Small intestine (tissue), 7 donors: Measurements from ENCODE around the gene ZNF117. TPM values are rescaled to one million over a fixed set of nuclear protein-coding genes. Genes with fewer than 3 reads are reported as not detected.
"Not testable (repeated sequence)": the region's sequence is repeated elsewhere in the genome, so short reads cannot be mapped to it uniquely, and the experiment has no call there.

Experiments
- DNase-seq, 2 donors: peaks; one replicate each; pipeline versions ENCODE4 v3.0.0 to v3.0.0-alpha.2; 2013
- FAIRE-seq: peaks from 2 replicates; lab custom pipeline; 2012; peaks lifted over from hg19 to GRCh38; lab: Jason Lieb, UNC
- H3K27ac ChIP-seq, 3 donors: one replicate each; pipeline ENCODE4 v1.5.1; 2013; ENCODE audit warnings: low read length in 2 of 3, mild to moderate bottlenecking in 2 of 3, control low read depth in 1 of 3, inconsistent platforms in 1 of 3, low read depth in 1 of 3, moderate library complexity in 1 of 3
- H3K27me3 ChIP-seq, 3 donors: one replicate each; pipeline ENCODE4 v1.6.1; 2013; ENCODE audit warnings: low read length in 3 of 3, inconsistent platforms in 1 of 3; ENCODE audit not compliant: control insufficient read depth in 3 of 3, insufficient read depth in 3 of 3
- H3K36me3 ChIP-seq, 3 donors: one replicate each; pipeline ENCODE4 v1.6.1; 2013; ENCODE audit warnings: low read length in 3 of 3, inconsistent platforms in 1 of 3, low read depth in 1 of 3, mild to moderate bottlenecking in 1 of 3, moderate library complexity in 1 of 3; ENCODE audit not compliant: control insufficient read depth in 3 of 3, insufficient read depth in 2 of 3
- H3K4me1 ChIP-seq, 3 donors: one replicate each; pipeline ENCODE4 v1.6.1; 2013; ENCODE audit warnings: low read length in 2 of 3, inconsistent platforms in 1 of 3, low read depth in 1 of 3, mild to moderate bottlenecking in 1 of 3, moderate library complexity in 1 of 3; ENCODE audit not compliant: control insufficient read depth in 3 of 3, insufficient read depth in 2 of 3
- H3K4me3 ChIP-seq, 3 donors: one replicate each; pipeline ENCODE4 v1.5.1; 2013; ENCODE audit warnings: low read length in 3 of 3, control low read depth in 1 of 3, inconsistent platforms in 1 of 3, low read depth in 1 of 3, mild to moderate bottlenecking in 1 of 3, moderate library complexity in 1 of 3
- H3K9me3 ChIP-seq, 2 donors: one replicate each; pipeline ENCODE4 v1.6.1; 2013; ENCODE audit warnings: low read depth in 1 of 2, low read length in 1 of 2; ENCODE audit not compliant: control insufficient read depth in 2 of 2, insufficient read depth in 1 of 2
- WGBS, 3 donors: extraction: QIAGEN DNeasy Blood & Tissue Kit; methylation state at CpG; one replicate each; pipeline ENCODE4 v1.1.7; 2013; 5-methylcytosine and 5-hydroxymethylcytosine counted together
- polyA plus RNA-seq, 4 donors: library from polyadenylated mRNA; stranded (reverse) in 3 of 4; unstranded in 1 of 4; fragments of 200-250 nt in 3 of 4; fragments of 120-200 nt in 1 of 4; gene quantifications; one replicate each; pipeline versions ENCODE4 v1.2.1 to v1.2.3, GENCODE V29; 2013
- donor health status: healthy with polysubstance abuse.
- donor health status: control.
- donor health status: control.
- donor health status: Bipolar disorder and iron deficiency.
- donor health status: healthy.

Gene ZNF117
- polyA plus RNA-seq, 4 donors, result 0.27 to 19.7 (median 1.3) TPM

DNA sequence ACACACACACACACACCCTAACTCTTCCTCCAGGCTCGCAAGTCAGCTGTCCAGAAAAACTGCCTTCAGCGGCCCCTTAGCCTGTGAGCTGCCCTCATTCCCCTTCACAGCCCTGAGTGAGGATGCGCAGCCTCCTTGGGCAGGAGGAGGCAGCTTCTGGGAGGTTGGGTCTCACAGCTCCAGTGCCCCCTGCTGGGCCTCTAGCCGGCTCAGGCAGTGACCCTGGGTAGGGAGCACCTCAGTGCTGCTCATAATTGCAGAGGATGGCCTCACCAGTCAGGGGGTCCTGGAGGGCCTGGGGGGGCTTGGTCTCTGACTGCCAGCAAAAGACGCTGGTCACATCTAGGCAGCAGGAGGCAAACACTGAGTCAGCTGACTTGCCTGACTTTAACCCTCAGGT, 44.1 kb downstream of the ZNF117 start:
- H3K27me3 ChIP-seq, result peaks cover 0 to 31% (median 15%) of the 10 kb centered on the region in 3 donors
- 31 to 38% (median 38%) methylated on average over 5 of the region's 5 CpGs for WGBS, 3 donors
- H3K4me3 ChIP-seq, result no peak overlapping the region
- H3K4me1 ChIP-seq, result peaks cover 0 to 2% (median 0%) of the 10 kb centered on the region in 3 donors
- H3K36me3 ChIP-seq, result no peaks in the 10 kb centered on the region
- no peak for FAIRE-seq
- no peak overlapping the region for H3K27ac ChIP-seq
- H3K9me3 ChIP-seq, result no peaks in the 10 kb centered on the region
- DNase-seq, result peak in 1 of 2 donors; percentile 14

DNA sequence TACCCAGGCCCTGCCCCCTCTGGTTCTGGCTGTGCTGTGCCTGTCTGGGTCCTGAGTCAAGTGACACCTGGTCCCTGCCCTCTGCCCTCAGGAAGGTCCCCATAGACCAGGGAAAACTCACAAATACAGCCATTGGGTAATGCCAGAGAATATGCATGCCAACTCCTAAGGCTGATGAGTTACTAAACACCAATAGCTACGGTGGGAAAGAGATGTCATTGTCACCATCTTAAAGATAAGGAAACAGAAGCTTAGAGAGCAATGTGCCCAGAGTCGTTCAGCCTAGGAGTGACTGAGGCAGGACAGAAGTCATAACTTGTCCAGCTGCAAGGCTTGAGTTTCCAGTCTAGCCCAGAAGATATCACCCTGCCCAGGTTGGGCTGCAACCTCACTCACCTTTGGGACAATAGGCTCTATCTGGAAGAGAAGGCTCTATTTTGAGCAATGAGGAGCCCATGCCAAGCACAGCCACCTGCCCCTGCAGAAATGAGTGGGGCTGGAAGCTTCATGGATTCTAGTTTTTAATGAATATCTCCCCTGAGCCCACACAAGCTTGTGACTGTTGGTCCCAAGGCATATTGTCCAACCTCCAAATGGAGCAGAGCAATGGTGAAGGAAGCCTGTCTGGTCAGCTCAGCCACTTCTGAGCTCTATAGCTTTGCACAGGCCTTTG, 45.2 kb downstream of the ZNF117 start:
- Histone ChIP-seq H3K9me3 (no peaks in the 10 kb centered on the region), H3K4me3 (no peak overlapping the region), H3K36me3 (no peaks in the 10 kb centered on the region), H3K4me1 (peaks cover 0 to 2% (median 0%) of the 10 kb centered on the region in 3 donors), H3K27ac (no peak overlapping the region), H3K27me3 (peaks cover 0 to 31% (median 15%) of the 10 kb centered on the region in 3 donors)
- DNase-seq (no peak), FAIRE-seq (no peak)
- WGBS, 3 donors, result 8 to 41% (median 31%) methylated on average over 2 of the region's 2 CpGs

DNA sequence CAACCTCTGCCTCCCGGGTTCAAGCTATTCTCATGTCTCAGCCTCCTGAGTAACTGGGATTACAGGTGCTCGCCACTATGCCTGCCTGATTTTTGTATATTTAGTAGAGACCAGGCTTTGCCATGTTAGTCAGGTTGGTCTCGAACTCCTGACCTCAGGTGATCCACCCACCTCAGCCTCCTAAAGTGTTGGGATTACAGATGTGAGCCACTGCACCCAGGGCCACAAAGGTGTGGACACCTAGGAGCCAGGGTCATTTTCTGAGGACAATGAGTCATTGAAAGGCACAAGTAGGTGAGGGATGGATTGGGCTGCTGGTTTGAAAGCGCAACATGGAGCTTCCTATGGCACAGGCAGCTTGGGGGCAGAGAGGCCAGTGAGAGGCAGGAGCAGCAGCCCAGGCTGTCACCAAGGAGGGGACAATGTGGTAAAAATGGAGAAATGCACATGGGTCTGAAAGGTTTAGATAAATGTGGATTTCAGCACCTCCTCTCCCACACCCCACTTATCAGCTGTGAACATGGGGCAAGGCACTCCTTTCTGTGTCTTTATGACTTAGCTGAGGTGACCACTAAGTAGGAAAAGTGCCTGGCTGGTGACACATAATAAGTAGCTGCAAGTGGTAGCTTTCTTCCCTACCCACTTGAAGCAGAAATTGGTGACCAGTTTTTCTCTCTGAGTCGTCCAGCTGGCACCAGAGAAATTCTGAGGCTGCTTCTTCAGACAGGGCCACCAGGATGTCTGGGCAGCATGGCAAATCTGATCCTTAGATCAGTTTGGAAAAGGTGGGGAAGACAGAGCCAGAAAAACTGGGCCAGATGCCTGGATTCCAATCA, 46.0 kb downstream of the ZNF117 start:
- not testable (repeated sequence) for DNase-seq, FAIRE-seq, H3K4me1 ChIP-seq, H3K4me3 ChIP-seq, H3K27ac ChIP-seq, H3K9me3 ChIP-seq, H3K36me3 ChIP-seq
- WGBS, 3 donors, result 65 to 86% (median 82%) methylated on average over 5 of the region's 5 CpGs
- H3K27me3 ChIP-seq, result peaks cover 0 to 31% (median 15%) of the 10 kb centered on the region in 3 donors

DNA sequence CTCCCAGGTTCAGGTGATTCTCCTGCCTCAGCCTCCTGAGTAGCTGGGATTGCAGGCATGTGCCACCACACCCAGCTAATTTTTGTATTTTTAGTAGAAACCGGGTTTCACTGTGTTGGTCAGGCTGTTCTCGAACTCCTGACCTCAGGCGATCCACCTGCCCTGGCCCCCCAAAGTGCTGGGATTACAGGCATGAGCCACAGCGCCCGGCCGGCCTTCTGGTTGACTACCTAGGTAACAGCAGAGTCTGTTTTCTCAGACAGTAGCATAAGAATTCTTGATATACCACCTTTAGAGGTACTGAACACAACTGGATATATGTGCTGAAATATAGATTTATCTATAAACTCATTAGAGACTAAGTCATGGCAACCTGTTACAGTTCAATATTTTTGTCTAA, 50.8 kb downstream of the ZNF117 start:
- not testable (repeated sequence) for H3K4me1 ChIP-seq, DNase-seq, H3K36me3 ChIP-seq, FAIRE-seq, H3K9me3 ChIP-seq, H3K27me3 ChIP-seq, H3K4me3 ChIP-seq, H3K27ac ChIP-seq
- 95 to 97% (median 96%) methylated on average over 6 of the region's 6 CpGs for WGBS, 3 donors

DNA sequence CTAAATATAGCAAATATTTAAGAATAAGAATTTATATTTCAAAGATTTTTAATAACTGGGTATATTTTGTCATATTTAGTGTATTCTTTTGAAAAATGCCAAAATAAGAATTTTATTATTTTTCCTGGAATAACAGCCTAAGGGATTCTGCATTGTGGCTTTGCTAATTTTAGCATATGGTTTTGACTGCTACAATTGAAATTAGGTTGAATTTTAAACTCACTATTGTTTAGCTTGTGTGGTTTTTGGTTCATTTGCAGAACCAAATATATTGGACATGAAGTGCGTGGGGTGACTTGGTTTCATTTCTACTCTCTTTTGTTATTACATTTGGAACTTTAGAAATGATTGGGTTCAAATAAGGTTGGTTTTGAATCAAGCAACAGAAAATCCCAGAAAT, 52.3 kb downstream of the ZNF117 start:
- FAIRE-seq (no peak), DNase-seq (no peak)
- H3K4me3 ChIP-seq, result no peak overlapping the region
- H3K36me3 ChIP-seq, result no peaks in the 10 kb centered on the region
- no peaks in the 10 kb centered on the region for H3K4me1 ChIP-seq
- H3K27me3 ChIP-seq, result peaks cover 0 to 3% (median 0%) of the 10 kb centered on the region in 3 donors
- H3K27ac ChIP-seq, result no peak overlapping the region
- no peaks in the 10 kb centered on the region for H3K9me3 ChIP-seq
- WGBS, 3 donors, result 67 to 78% (median 75%) methylated on average over 1 of the region's 1 CpG

DNA sequence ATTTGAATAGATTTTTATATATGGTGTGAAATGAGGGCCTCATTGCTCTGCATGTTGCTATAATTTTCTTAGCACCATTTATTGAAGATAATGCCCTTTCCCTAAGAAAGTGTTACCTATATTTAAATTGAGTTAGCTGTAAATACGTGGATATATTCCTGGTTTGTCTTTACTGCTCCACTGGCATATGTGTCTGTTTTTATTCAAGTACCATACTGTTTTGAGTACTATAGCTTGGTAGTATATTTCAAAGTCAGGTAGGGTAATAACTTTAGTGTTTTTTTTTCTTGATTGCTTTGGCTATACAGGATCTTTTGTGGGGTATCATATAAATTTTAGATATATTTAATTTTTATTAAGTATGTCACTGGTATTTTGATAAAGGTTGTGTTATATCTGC, 56.4 kb downstream of the ZNF117 start:
- no peak overlapping the region for H3K27ac ChIP-seq
- H3K4me3 ChIP-seq, result no peak overlapping the region
- DNase-seq (no peak), FAIRE-seq (peak; percentile 5)
- no peaks in the 10 kb centered on the region for H3K4me1 ChIP-seq
- no peaks in the 10 kb centered on the region for H3K27me3 ChIP-seq
- H3K36me3 ChIP-seq, result no peaks in the 10 kb centered on the region
- H3K9me3 ChIP-seq, result peaks cover 0 to 6% of the 10 kb centered on the region in 2 donors
- 83 to 96% (median 93%) methylated on average over 1 of the region's 1 CpG for whole genome bisulfite sequencing, 3 donors

DNA sequence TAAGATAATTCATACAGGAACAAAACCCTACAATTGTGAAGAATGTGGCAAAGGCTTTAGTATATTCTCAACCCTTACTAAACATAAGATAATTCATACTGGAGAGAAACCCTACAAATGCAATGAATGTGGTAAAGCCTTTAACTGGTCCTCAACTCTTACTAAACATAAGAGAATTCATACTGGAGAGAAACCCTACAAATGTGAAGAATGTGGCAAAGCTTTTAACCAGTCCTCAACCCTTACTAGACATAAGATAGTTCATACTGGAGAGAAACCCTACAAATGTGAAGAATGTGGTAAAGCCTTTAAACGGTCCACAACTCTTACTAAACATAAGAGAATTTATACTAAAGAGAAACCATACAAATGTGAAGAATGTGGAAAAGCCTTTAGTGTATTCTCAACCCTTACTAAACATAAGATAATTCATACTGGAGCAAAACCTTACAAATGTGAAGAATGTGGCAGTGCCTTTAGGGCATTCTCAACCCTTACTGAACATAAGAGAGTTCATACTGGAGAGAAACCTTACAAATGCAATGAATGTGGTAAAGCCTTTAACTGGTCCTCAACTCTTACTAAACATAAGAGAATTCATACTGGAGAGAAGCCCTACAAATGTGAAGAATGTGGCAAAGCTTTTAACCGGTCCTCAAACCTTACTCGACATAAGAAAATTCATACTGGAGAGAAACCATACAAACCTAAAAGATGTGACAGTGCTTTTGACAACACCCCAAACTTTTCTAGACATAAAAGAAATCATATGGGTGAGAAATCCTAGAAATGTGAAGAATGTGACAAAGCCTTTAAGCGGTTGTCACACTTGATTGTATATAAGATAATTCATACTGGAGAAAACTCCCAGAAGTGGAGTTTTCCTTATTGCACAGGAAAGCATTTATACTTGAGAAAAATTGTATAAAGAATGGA, 62.3 kb downstream of the ZNF117 start:
- not testable (repeated sequence) for H3K36me3 ChIP-seq, FAIRE-seq, H3K27ac ChIP-seq, DNase-seq, H3K27me3 ChIP-seq, H3K4me1 ChIP-seq, H3K4me3 ChIP-seq
- WGBS, 3 donors, result 98% methylated on average over 4 of the region's 4 CpGs
- H3K9me3 ChIP-seq, result peaks cover 0 to 21% of the 10 kb centered on the region in 2 donors
